ENCODE data around the gene OR4D2. TPM values are rescaled to one million over a fixed set of nuclear protein-coding genes. Genes with fewer than 3 reads are reported as not detected.
"Not testable (repeated sequence)": the region's sequence is repeated elsewhere in the genome, so short reads cannot be mapped to it uniquely, and the experiment has no call there.

The OR4D2 gene
- not detected for total RNA-seq

GRCh38 chr17:58166682-58167081, at the start of gene OR4D2:
OR4D2 (plus strand) TSS chr17:58166982; CDS start chr17:58169656, 2,674 bp downstream.
- DNase-seq: no peak

GRCh38 chr17:58117382-58117781, 49.4 kb upstream of the OR4D2 start:
- no peak for DNase-seq

GRCh38 chr17:58119491-58119890, 47.3 kb upstream of the OR4D2 start:
- no peak for DNase-seq

- DNase-seq: no peak
Measured at GRCh38 chr17:58120195-58120822, 46.5 kb upstream of the OR4D2 start.

GRCh38 chr17:58121925-58122324, 44.9 kb upstream of the OR4D2 start:
- DNase-seq: no peak

- no peak for DNase-seq
Measured at GRCh38 chr17:58127846-58128245, 38.9 kb upstream of the OR4D2 start.

GRCh38 chr17:58132697-58133096, 34.1 kb upstream of the OR4D2 start:
- not testable (repeated sequence) for DNase-seq

- DNase-seq: no peak
Measured at GRCh38 chr17:58136669-58137279, 30.0 kb upstream of the OR4D2 start.

- DNase-seq: no peak
Measured at GRCh38 chr17:58141505-58141904, 25.3 kb upstream of the OR4D2 start.

- DNase-seq: not testable (repeated sequence)
Measured at GRCh38 chr17:58143335-58143734, 23.4 kb upstream of the OR4D2 start.

GRCh38 chr17:58144801-58145200, 22.0 kb upstream of the OR4D2 start:
- no peak for DNase-seq

- no peak for DNase-seq
Measured at GRCh38 chr17:58147930-58148434, 18.8 kb upstream of the OR4D2 start, which contains the start of gene OR4D1. OR4D1 (plus strand) TSS chr17:58148384; CDS start chr17:58155154, 6,770 bp downstream.

- no peak for DNase-seq
Measured at GRCh38 chr17:58148609-58149008, 18.2 kb upstream of the OR4D2 start.

GRCh38 chr17:58150394-58150793, 16.4 kb upstream of the OR4D2 start:
- no peak for DNase-seq

GRCh38 chr17:58153046-58153445, 13.7 kb upstream of the OR4D2 start:
- no peak for DNase-seq

GRCh38 chr17:58153671-58154070, 13.1 kb upstream of the OR4D2 start:
- DNase-seq: no peak

GRCh38 chr17:58156839-58157803, 9.7 kb upstream of the OR4D2 start:
- DNase-seq: no peak

GRCh38 chr17:58158181-58158580, 8.6 kb upstream of the OR4D2 start:
- DNase-seq: no peak

GRCh38 chr17:58161566-58161965, 5.2 kb upstream of the OR4D2 start:
- DNase-seq: no peak

GRCh38 chr17:58165981-58166380, 801 bp upstream of the OR4D2 start:
- no peak for DNase-seq

GRCh38 chr17:58170622-58171021, 3.8 kb downstream of the OR4D2 start:
- no peak for DNase-seq

GRCh38 chr17:58172369-58173071, 5.7 kb downstream of the OR4D2 start:
- DNase-seq: no peak
